ENCODE data around the gene SLC8B1.

The SLC8B1 gene

GRCh38 chr12:113297214-113297587 lies 37.7 kb downstream of the SLC8B1 start:
- Histone ChIP-seq H3K9me3 (ENCODE audit: low read length) (no peaks in the 10 kb centered on the region), H3K4me3 (ENCODE audit: low read depth, low read length, poor library complexity, severe bottlenecking) (no peak overlapping the region), H3K27me3 (ENCODE audit: insufficient read depth, low read length) (no peaks in the 10 kb centered on the region), H2AFZ (ENCODE audit: low read length) (no peak overlapping the region), H3K9ac (ENCODE audit: low read length) (no peak overlapping the region), H3K4me1 (ENCODE audit: insufficient read depth, low read length, severe bottlenecking) (peaks cover 32% of the 10 kb centered on the region), H3K79me2 (ENCODE audit: insufficient read depth, low read length) (no peaks in the 10 kb centered on the region), H3K4me2 (ENCODE audit: low read length) (no peak overlapping the region), H4K20me1 (ENCODE audit: insufficient read depth, low read length) (no peaks in the 10 kb centered on the region), H3F3A (ENCODE audit: insufficient read depth, low read length) (no peaks in the 10 kb centered on the region), H3K9me2 (ENCODE audit: low read depth, low read length) (no peaks in the 10 kb centered on the region), H3K36me3 (ENCODE audit: insufficient read depth, low read length) (peaks cover 89% of the 10 kb centered on the region), H3K27ac (ENCODE audit: low read depth, low read length, poor library complexity, severe bottlenecking) (no peak overlapping the region)
- TF ChIP-seq EZH2 (IDR thresholded peaks at IDR 0.05; ENCODE audit: borderline replicate concordance, low read length) (no peak), CTCF (IDR thresholded peaks at IDR 0.05; ENCODE audit: low read length) (no peak)

GRCh38 chr12:113296557-113297213 lies 38.2 kb downstream of the SLC8B1 start:
- no peak overlapping the region for H3K9ac ChIP-seq (ENCODE audit: low read length)
- no peaks in the 10 kb centered on the region for H4K20me1 ChIP-seq (ENCODE audit: insufficient read depth, low read length)
- no peak overlapping the region for H3K4me3 ChIP-seq (ENCODE audit: low read depth, low read length, poor library complexity, severe bottlenecking)
- no peaks in the 10 kb centered on the region for H3K9me2 ChIP-seq (ENCODE audit: low read depth, low read length)
- no peak overlapping the region for H2AFZ ChIP-seq (ENCODE audit: low read length)
- H3K27ac ChIP-seq (ENCODE audit: low read depth, low read length, poor library complexity, severe bottlenecking), result no peak overlapping the region
- no peak overlapping the region for H3K4me2 ChIP-seq (ENCODE audit: low read length)
- peaks cover 27% of the 10 kb centered on the region for H3K4me1 ChIP-seq (ENCODE audit: insufficient read depth, low read length, severe bottlenecking)
- no peaks in the 10 kb centered on the region for H3K79me2 ChIP-seq (ENCODE audit: insufficient read depth, low read length)
- H3K27me3 ChIP-seq (ENCODE audit: insufficient read depth, low read length), result no peaks in the 10 kb centered on the region
- H3K36me3 ChIP-seq (ENCODE audit: insufficient read depth, low read length), result peaks cover 90% of the 10 kb centered on the region
- TF ChIP-seq CTCF (IDR thresholded peaks at IDR 0.05; ENCODE audit: low read length), result no peak
- TF ChIP-seq EZH2 (IDR thresholded peaks at IDR 0.05; ENCODE audit: borderline replicate concordance, low read length), result no peak
- no peaks in the 10 kb centered on the region for H3K9me3 ChIP-seq (ENCODE audit: low read length)
- H3F3A ChIP-seq (ENCODE audit: insufficient read depth, low read length), result no peaks in the 10 kb centered on the region

GRCh38 chr12:113295886-113296556 lies 38.9 kb downstream of the SLC8B1 start:
- no peak overlapping the region for H3K27ac ChIP-seq (ENCODE audit: low read depth, low read length, poor library complexity, severe bottlenecking)
- H2AFZ ChIP-seq (ENCODE audit: low read length), result no peak overlapping the region
- H3K9ac ChIP-seq (ENCODE audit: low read length), result no peak overlapping the region
- no peaks in the 10 kb centered on the region for H3K79me2 ChIP-seq (ENCODE audit: insufficient read depth, low read length)
- no peaks in the 10 kb centered on the region for H3F3A ChIP-seq (ENCODE audit: insufficient read depth, low read length)
- TF ChIP-seq CTCF (IDR thresholded peaks at IDR 0.05; ENCODE audit: low read length), result no peak
- no peak for TF ChIP-seq EZH2 (IDR thresholded peaks at IDR 0.05; ENCODE audit: borderline replicate concordance, low read length)
- H3K9me3 ChIP-seq (ENCODE audit: low read length), result no peaks in the 10 kb centered on the region
- no peak overlapping the region for H3K4me3 ChIP-seq (ENCODE audit: low read depth, low read length, poor library complexity, severe bottlenecking)
- H3K4me1 ChIP-seq (ENCODE audit: insufficient read depth, low read length, severe bottlenecking), result peaks cover 24% of the 10 kb centered on the region
- no peak overlapping the region for H3K4me2 ChIP-seq (ENCODE audit: low read length)
- H4K20me1 ChIP-seq (ENCODE audit: insufficient read depth, low read length), result no peaks in the 10 kb centered on the region
- no peaks in the 10 kb centered on the region for H3K9me2 ChIP-seq (ENCODE audit: low read depth, low read length)
- peaks cover 96% of the 10 kb centered on the region for H3K36me3 ChIP-seq (ENCODE audit: insufficient read depth, low read length)
- no peaks in the 10 kb centered on the region for H3K27me3 ChIP-seq (ENCODE audit: insufficient read depth, low read length)
